ENCODE results near the gene SAFB2.

DNA sequence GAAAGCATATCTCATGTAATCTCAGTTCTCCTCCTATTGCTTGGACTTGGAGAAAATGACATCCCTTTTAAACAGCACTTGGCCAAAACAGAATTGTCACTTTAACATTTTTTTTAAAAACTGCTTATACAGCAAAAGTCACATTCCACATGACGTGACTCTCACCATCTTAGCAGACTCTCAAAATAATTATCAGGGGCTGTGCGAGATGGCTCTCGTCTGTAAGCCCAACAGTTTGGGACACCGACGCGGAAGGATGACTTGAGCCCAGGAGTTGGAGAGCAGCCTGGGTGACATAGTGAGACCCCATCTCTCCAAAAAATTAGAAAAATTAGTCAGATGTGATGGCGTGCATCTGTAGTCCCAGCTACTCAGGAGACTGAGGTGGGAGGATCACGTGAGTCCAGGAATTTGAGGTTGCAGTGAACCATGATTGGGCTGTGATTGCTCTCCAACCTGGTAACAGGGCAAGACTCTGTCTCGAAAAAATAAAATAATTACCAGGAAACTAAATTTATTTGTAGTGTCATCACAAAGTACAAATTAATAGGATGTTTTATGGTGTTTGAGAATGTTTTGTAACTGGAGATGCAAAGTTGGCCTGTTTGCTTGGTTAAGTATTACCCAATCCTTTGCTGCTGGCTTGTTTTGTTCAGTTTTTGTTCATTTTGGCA is 9.1 kb upstream of the SAFB2 start:
- TF ChIP-seq, protein P1, sequence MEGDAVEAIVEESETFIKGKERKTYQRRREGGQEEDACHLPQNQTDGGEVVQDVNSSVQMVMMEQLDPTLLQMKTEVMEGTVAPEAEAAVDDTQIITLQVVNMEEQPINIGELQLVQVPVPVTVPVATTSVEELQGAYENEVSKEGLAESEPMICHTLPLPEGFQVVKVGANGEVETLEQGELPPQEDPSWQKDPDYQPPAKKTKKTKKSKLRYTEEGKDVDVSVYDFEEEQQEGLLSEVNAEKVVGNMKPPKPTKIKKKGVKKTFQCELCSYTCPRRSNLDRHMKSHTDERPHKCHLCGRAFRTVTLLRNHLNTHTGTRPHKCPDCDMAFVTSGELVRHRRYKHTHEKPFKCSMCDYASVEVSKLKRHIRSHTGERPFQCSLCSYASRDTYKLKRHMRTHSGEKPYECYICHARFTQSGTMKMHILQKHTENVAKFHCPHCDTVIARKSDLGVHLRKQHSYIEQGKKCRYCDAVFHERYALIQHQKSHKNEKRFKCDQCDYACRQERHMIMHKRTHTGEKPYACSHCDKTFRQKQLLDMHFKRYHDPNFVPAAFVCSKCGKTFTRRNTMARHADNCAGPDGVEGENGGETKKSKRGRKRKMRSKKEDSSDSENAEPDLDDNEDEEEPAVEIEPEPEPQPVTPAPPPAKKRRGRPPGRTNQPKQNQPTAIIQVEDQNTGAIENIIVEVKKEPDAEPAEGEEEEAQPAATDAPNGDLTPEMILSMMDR (conservative IDR thresholded peaks at IDR 0.05) = no peak
- TF ChIP-seq ZFX (IDR thresholded peaks at IDR 0.05) = no peak

Measured in C4-2B (cell line).